Endothelial cell (in vitro differentiated cells): Measurements from ENCODE around the gene PLXDC1. TPM values are rescaled to one million over a fixed set of nuclear protein-coding genes. Genes with fewer than 3 reads are reported as not detected.
A peak's percentile ranks its signal among the peaks of the same experiment; 100 is the strongest.

Experiments
- DNase-seq: peaks from one replicate; pipeline ENCODE4 v3.0.0; 2021; ENCODE audit warnings: low spot score
- H3K27ac Mint-ChIP-seq: one replicate; pipeline ENCODE4 v1.8.0; 2021; ENCODE audit warnings: mixed read lengths, inconsistent platforms; ENCODE audit not compliant: unreplicated experiment
- H3K27me3 Mint-ChIP-seq: one replicate; pipeline ENCODE4 v1.8.0; 2021; ENCODE audit warnings: mild to moderate bottlenecking, moderate library complexity, mixed read lengths, inconsistent platforms; ENCODE audit not compliant: unreplicated experiment
- H3K36me3 Mint-ChIP-seq: one replicate; pipeline ENCODE4 v1.8.0; 2021; ENCODE audit warnings: mild to moderate bottlenecking, low read depth, mixed read lengths, inconsistent platforms; ENCODE audit not compliant: unreplicated experiment
- H3K4me1 Mint-ChIP-seq: one replicate; pipeline ENCODE4 v1.8.0; 2021; ENCODE audit warnings: mild to moderate bottlenecking, mixed read lengths, inconsistent platforms; ENCODE audit not compliant: unreplicated experiment
- H3K4me3 Mint-ChIP-seq: one replicate; pipeline ENCODE4 v1.8.0; 2021; ENCODE audit warnings: mild to moderate bottlenecking, mixed read lengths, inconsistent platforms; ENCODE audit not compliant: unreplicated experiment
- H3K9me3 Mint-ChIP-seq: one replicate; pipeline ENCODE4 v1.8.0; 2021; ENCODE audit warnings: mixed read lengths, inconsistent platforms; ENCODE audit not compliant: unreplicated experiment
- total RNA-seq: library from RNA; stranded (reverse); fragmentation: NEBNext Ultra II Directional; extraction: Animal tissue kit (Norgen Biotek cat#: 25700); gene quantifications from one replicate; pipeline ENCODE4 v1.2.1, GENCODE V29; 2021; ENCODE audit not compliant: unreplicated experiment
- TF ChIP-seq, protein P1 (sequence below): fragments of 200-600 bp; sonication (generic); IDR thresholded peaks from one replicate; pipeline ENCODE4 v1.5.0; 2021; ENCODE audit warnings: antibody characterized with exemption; ENCODE audit not compliant: unreplicated experiment

PLXDC1 gene
- total RNA-seq, 1 donor from 2014 or later = 3.7 TPM

GRCh38 chr17:39192901-39193300 lies 41.5 kb upstream of the PLXDC1 start:
- H3K36me3 Mint-ChIP-seq = peaks cover 18% of the 10 kb centered on the region
- no peaks in the 10 kb centered on the region for H3K9me3 Mint-ChIP-seq
- H3K27me3 Mint-ChIP-seq = peaks cover 7% of the 10 kb centered on the region
- no peak for DNase-seq
- no peak overlapping the region for H3K27ac Mint-ChIP-seq
- peaks cover 23% of the 10 kb centered on the region for H3K4me1 Mint-ChIP-seq
- TF ChIP-seq, protein P1, sequence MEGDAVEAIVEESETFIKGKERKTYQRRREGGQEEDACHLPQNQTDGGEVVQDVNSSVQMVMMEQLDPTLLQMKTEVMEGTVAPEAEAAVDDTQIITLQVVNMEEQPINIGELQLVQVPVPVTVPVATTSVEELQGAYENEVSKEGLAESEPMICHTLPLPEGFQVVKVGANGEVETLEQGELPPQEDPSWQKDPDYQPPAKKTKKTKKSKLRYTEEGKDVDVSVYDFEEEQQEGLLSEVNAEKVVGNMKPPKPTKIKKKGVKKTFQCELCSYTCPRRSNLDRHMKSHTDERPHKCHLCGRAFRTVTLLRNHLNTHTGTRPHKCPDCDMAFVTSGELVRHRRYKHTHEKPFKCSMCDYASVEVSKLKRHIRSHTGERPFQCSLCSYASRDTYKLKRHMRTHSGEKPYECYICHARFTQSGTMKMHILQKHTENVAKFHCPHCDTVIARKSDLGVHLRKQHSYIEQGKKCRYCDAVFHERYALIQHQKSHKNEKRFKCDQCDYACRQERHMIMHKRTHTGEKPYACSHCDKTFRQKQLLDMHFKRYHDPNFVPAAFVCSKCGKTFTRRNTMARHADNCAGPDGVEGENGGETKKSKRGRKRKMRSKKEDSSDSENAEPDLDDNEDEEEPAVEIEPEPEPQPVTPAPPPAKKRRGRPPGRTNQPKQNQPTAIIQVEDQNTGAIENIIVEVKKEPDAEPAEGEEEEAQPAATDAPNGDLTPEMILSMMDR = no peak
- peak overlapping the region; percentile 14 for H3K4me3 Mint-ChIP-seq

GRCh38 chr17:39191750-39192510 lies 40.5 kb upstream of the PLXDC1 start:
- H3K27ac Mint-ChIP-seq = no peak overlapping the region
- peaks cover 7% of the 10 kb centered on the region for H3K27me3 Mint-ChIP-seq
- H3K4me3 Mint-ChIP-seq = peak overlapping the region; percentile 62
- DNase-seq = no peak
- peaks cover 23% of the 10 kb centered on the region for H3K4me1 Mint-ChIP-seq
- peaks cover 18% of the 10 kb centered on the region for H3K36me3 Mint-ChIP-seq
- TF ChIP-seq, protein P1 = no peak
- no peaks in the 10 kb centered on the region for H3K9me3 Mint-ChIP-seq

DNA sequence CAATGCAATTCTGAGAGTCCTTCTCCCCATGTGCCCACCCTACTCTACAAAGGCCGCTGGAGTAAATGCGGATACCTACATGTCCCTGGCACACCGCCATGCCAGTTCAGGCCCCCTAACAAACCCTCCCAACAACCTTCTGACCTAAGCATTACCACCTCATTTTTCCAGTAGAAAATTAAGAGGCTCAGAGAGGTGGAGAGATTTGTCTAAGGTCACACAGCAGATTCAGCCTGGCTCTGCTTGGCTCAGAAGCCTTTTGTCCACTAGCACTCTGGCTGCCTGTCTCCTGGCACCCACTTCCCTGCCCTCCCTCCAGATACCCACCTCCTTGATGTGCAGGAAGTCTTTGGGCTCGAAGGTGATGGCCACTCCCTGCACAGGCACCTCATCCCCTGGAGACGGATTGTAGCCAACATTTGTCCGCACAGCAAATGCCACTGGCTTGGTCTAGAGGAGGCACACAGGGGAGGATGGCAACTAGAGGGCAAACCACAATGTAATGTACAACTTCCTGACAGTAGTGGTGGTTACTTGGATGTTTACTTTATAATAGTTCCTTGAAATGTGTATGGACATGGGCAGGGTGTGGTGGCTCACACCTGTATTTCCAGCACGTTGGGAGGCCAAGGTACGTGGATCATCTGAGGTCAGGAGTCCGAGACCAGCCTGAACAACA lies 35.9 kb upstream of the PLXDC1 start:
- peaks cover 6% of the 10 kb centered on the region for H3K27me3 Mint-ChIP-seq
- no peak overlapping the region for H3K27ac Mint-ChIP-seq
- H3K4me3 Mint-ChIP-seq = no peak overlapping the region
- DNase-seq = no peak
- peaks cover 20% of the 10 kb centered on the region for H3K36me3 Mint-ChIP-seq
- H3K4me1 Mint-ChIP-seq = peaks cover 1% of the 10 kb centered on the region
- no peaks in the 10 kb centered on the region for H3K9me3 Mint-ChIP-seq
- TF ChIP-seq, protein P1 = no peak

DNA sequence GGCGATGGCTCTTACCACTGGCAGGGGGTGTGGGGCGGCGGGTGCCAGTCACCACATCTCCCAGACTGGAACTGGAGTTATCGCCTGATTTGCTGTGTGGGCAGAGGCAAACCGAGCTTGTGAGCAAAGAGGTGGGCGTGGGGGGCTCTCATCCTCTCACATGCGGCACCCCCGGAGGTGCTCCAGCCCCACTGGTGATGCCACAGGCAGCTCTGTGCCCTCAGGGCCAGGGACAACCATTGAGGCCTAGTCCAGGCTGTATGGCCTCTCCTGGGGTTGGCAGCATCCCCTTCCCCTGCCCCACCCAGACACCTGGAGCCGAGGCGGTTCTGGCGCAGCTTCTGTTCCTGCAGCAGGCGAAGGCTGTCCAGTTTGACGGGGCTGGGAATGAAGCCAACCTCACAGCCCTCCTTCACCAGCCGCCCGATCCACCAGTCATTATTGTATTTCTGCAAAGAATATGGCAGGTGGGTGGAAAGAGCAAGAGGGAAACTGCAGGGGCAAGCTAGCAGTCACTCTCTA lies 35.1 kb upstream of the PLXDC1 start:
- TF ChIP-seq, protein P1 = no peak
- peaks cover 17% of the 10 kb centered on the region for H3K36me3 Mint-ChIP-seq
- DNase-seq = no peak
- no peaks in the 10 kb centered on the region for H3K4me1 Mint-ChIP-seq
- H3K4me3 Mint-ChIP-seq = no peak overlapping the region
- no peak overlapping the region for H3K27ac Mint-ChIP-seq
- no peaks in the 10 kb centered on the region for H3K9me3 Mint-ChIP-seq
- peaks cover 4% of the 10 kb centered on the region for H3K27me3 Mint-ChIP-seq

DNA sequence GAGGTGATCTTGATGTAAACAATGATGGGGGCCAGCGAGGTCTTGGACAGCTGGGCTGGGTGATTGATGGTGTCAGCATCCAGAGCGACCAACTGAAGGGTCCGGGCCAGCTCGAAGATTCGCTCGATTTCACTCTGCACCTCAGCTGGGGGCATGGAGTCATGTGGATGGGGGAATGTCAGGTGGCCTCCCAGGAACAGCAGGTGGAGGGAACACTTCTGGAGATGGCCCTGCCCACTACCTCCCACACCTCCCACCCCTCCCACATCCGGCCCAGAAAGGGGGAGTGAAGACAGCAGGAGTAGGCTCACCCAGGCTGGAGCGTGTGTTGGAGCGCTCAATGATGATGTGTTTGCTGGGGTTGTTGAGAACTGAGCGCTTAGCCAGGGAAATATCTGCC lies 32.3 kb upstream of the PLXDC1 start:
- no peak overlapping the region for H3K27ac Mint-ChIP-seq
- H3K4me1 Mint-ChIP-seq = no peaks in the 10 kb centered on the region
- TF ChIP-seq, protein P1 = no peak
- no peaks in the 10 kb centered on the region for H3K9me3 Mint-ChIP-seq
- H3K4me3 Mint-ChIP-seq = no peak overlapping the region
- DNase-seq = no peak
- peaks cover 4% of the 10 kb centered on the region for H3K27me3 Mint-ChIP-seq
- peaks cover 17% of the 10 kb centered on the region for H3K36me3 Mint-ChIP-seq
